Thymus (tissue), 11 donors: ENCODE data around the gene SPAG5. TPM values are rescaled to one million over a fixed set of nuclear protein-coding genes. Genes with fewer than 3 reads are reported as not detected.

Experiments used
- DNase-seq, 9 donors: peaks; one replicate each; pipeline ENCODE4 v3.0.0-alpha.2; 2013; ENCODE audit warnings: low spot score in 9 of 9, low read depth in 6 of 9, missing footprints in 1 of 9
- H3K27ac ChIP-seq, 2 donors: one replicate each; pipeline ENCODE4 v1.5.1; 2013; ENCODE audit warnings: control low read depth in 1 of 2, low read depth in 1 of 2, low read length in 1 of 2, mild to moderate bottlenecking in 1 of 2, moderate library complexity in 1 of 2
- H3K27me3 ChIP-seq, 2 donors: one replicate each; pipeline ENCODE4 v1.5.1; 2013; ENCODE audit warnings: low read length in 1 of 2; ENCODE audit not compliant: control insufficient read depth in 2 of 2, insufficient read depth in 1 of 2
- H3K36me3 ChIP-seq, 2 donors: one replicate each; pipeline ENCODE4 v1.5.1; 2013; ENCODE audit warnings: low read length in 1 of 2, mild to moderate bottlenecking in 1 of 2, moderate library complexity in 1 of 2; ENCODE audit not compliant: control insufficient read depth in 2 of 2, insufficient read depth in 2 of 2
- H3K4me1 ChIP-seq, 2 donors: one replicate each; pipeline ENCODE4 v1.5.1; 2013; ENCODE audit warnings: low read length in 2 of 2; ENCODE audit not compliant: control insufficient read depth in 2 of 2, insufficient read depth in 2 of 2
- H3K4me3 ChIP-seq, 2 donors: one replicate each; pipeline ENCODE4 v1.5.1; 2013; ENCODE audit warnings: low read length in 2 of 2, control low read depth in 1 of 2, mild to moderate bottlenecking in 1 of 2
- H3K9me3 ChIP-seq, 2 donors: one replicate each; pipeline ENCODE4 v1.5.1; 2013; ENCODE audit warnings: low read length in 1 of 2, mild to moderate bottlenecking in 1 of 2; ENCODE audit not compliant: control insufficient read depth in 2 of 2, insufficient read depth in 1 of 2
- WGBS: extraction: QIAGEN DNeasy Blood & Tissue Kit; methylation state at CpG from one replicate; pipeline ENCODE4 v1.1.7; 2013; 5-methylcytosine and 5-hydroxymethylcytosine counted together
- polyA plus RNA-seq: library from polyadenylated mRNA; stranded (reverse); fragments of 200-250 nt; gene quantifications from one replicate; pipeline ENCODE4 v1.2.3, GENCODE V29; 2013
- total RNA-seq: library from RNA; stranded (reverse); fragments of 120-200 nt; gene quantifications from one replicate; pipeline ENCODE4 v1.2.4, GENCODE V29; 2013
- donor health status: healthy.

Gene SPAG5
- total and polyA plus RNA-seq, 2 donors = 19.4 to 46.0 TPM

- H3K4me1 ChIP-seq = no peaks in the 10 kb centered on the region
- no peak for DNase-seq
- no peaks in the 10 kb centered on the region for H3K36me3 ChIP-seq
- H3K4me3 ChIP-seq = no peak overlapping the region
- 93% methylated on average over 16 of the region's 16 CpGs for WGBS
- H3K27ac ChIP-seq = no peak overlapping the region
- no peaks in the 10 kb centered on the region for H3K27me3 ChIP-seq
- H3K9me3 ChIP-seq = no peaks in the 10 kb centered on the region
These were observed 65.6 kb downstream of the SPAG5 start for GRCh38 chr17:28533091-28533807.

- Histone ChIP-seq H3K27ac (no peak overlapping the region), H3K27me3 (no peaks in the 10 kb centered on the region), H3K4me3 (no peak overlapping the region), H3K4me1 (no peaks in the 10 kb centered on the region), H3K36me3 (no peaks in the 10 kb centered on the region), H3K9me3 (no peaks in the 10 kb centered on the region)
- WGBS = 91% methylated on average over 7 of the region's 7 CpGs
- DNase-seq = no peak
These were observed 66.5 kb downstream of the SPAG5 start for GRCh38 chr17:28532050-28532960.

GRCh38 chr17:28530926-28531325 lies 67.9 kb downstream of the SPAG5 start:
- no peak overlapping the region for H3K27ac ChIP-seq
- no peak overlapping the region for H3K4me3 ChIP-seq
- WGBS = 83% methylated on average over 7 of the region's 7 CpGs
- no peak for DNase-seq
- no peaks in the 10 kb centered on the region for H3K9me3 ChIP-seq
- no peaks in the 10 kb centered on the region for H3K4me1 ChIP-seq
- H3K27me3 ChIP-seq = no peaks in the 10 kb centered on the region
- H3K36me3 ChIP-seq = no peaks in the 10 kb centered on the region

DNA sequence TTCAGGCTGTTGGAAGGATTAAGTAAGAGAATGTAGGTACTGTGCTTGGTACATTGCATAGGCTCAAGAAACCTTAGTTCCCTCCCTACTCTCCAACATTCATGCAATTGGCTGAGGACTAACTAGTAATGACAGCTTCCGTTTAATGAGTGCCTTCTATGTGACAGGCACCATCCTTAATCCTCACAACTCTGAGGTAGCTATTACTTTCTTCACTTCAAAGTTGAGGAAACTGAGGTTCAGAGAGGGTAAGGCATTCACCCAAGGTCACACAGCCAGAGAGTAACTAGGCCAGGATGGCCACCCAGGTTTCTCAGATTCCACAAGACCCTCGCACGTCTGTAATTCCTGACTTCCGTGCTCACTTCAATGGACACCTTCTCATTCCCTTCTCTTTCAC lies 68.6 kb downstream of the SPAG5 start:
- DNase-seq = no peak
- H3K4me1 ChIP-seq = no peaks in the 10 kb centered on the region
- WGBS = 96% methylated on average over 4 of the region's 4 CpGs
- no peaks in the 10 kb centered on the region for H3K27me3 ChIP-seq
- H3K27ac ChIP-seq = no peak overlapping the region
- no peaks in the 10 kb centered on the region for H3K36me3 ChIP-seq
- H3K9me3 ChIP-seq = no peaks in the 10 kb centered on the region
- H3K4me3 ChIP-seq = no peak overlapping the region

GRCh38 chr17:28529013-28529400 lies 69.8 kb downstream of the SPAG5 start:
- Histone ChIP-seq H3K4me3 (no peak overlapping the region), H3K27ac (no peak overlapping the region), H3K27me3 (no peaks in the 10 kb centered on the region), H3K9me3 (no peaks in the 10 kb centered on the region), H3K36me3 (no peaks in the 10 kb centered on the region), H3K4me1 (no peaks in the 10 kb centered on the region)
- 94% methylated on average over 3 of the region's 3 CpGs for WGBS
- DNase-seq = no peak

DNA sequence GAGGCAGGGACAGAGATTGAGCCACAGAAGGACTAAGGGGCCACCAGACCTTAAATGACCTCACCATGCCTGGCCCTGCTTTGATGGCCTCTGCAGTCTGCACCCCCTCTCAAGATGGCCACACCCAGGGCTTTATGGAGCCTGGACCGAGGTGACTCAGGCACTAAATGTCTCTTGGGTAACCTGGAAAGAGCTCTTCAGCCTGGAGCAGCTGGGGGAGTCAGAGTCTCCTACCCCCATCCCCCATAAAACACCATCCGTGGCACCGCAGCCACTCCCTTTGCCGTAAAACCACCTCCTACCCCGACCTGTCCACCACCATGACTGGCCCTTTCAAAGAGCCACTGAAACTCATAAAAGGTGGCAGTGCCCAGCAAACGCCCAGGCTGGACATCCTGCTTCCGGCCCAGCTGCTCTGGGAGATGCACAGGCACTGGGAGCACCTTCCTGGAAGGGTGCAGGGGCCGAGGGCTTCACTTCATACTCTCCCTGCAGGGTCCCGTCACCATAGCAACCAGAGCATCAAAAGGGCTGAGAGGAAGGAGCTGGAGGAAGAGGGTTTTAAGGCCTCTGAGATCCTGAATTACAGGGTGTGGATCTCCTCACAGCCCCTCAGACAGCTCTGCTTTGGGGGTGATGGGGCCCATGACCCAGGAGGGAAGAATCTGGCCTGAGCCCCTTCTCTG lies 70.4 kb downstream of the SPAG5 start:
- H3K4me1 ChIP-seq = no peaks in the 10 kb centered on the region
- no peaks in the 10 kb centered on the region for H3K27me3 ChIP-seq
- 87% methylated on average over 9 of the region's 9 CpGs for WGBS
- DNase-seq = no peak
- H3K4me3 ChIP-seq = no peak overlapping the region
- H3K9me3 ChIP-seq = no peaks in the 10 kb centered on the region
- H3K36me3 ChIP-seq = no peaks in the 10 kb centered on the region
- no peak overlapping the region for H3K27ac ChIP-seq

DNA sequence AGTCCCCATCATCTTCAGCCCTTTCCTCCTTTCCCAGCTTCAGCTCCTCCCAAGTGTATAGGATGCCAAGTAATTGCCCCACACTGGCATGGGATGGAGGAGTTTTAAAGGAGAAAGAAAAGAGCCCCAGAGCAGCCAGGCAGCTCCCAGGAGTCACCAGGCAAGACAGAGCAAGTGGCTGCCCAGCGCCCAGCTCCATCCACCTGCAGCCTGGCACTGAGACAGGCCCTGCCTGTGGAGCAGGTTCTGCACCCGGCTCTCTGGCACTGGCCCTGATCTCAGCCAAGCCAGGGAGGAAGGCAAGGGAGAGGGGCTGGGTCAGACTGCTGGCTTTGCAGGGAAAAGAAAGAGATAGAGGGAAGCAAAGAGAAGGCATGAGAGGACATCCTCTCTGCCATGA lies 71.0 kb downstream of the SPAG5 start:
- peaks cover 0 to under 1% of the 10 kb centered on the region in 2 donors for H3K4me1 ChIP-seq
- no peaks in the 10 kb centered on the region for H3K36me3 ChIP-seq
- H3K27ac ChIP-seq = no peak overlapping the region
- 89% methylated on average over 2 of the region's 2 CpGs for WGBS
- H3K4me3 ChIP-seq = no peak overlapping the region
- no peak for DNase-seq
- no peaks in the 10 kb centered on the region for H3K27me3 ChIP-seq
- no peaks in the 10 kb centered on the region for H3K9me3 ChIP-seq
